Islet precursor cell (in vitro differentiated cells): ENCODE data around the gene PLCH1.

Experiments
- DNase-seq: peaks from one replicate; pipeline ENCODE4 v3.0.0-alpha.2; 2018

PLCH1 gene

DNA sequence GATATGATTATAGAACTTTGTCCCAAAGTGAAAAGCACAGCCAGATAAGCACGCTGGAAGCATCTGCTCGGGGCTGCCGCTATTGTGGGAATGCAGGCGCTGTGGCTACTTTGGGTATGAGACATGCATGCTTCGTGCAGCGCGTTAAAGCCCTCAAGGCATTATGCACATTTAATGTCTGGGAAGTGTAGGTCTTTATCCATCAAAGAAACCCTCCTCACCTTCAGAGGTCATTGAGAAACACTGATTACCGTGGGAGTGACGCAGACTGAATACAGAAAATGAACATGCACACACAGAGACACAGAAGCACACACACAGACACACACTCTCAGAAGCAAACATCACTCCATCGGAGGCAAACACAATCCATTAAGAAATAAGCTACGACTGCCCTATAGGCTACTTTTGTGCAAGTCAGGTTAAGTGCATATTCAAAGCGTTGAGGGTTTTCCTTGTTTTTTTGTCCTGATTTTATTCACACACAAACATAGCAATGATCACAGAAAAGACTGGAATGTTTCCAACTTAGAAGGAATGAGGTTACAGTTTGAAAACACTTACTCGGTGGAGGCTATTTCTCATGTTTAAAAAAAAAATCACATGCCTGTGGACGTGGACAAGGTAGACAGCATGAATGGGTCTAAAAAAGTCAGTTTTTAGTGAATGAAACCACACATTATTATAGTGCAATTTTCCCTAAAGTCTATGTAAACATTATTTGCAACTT is 68.5 kb downstream of the PLCH1 start:
- peak; percentile 90 for DNase-seq

DNA sequence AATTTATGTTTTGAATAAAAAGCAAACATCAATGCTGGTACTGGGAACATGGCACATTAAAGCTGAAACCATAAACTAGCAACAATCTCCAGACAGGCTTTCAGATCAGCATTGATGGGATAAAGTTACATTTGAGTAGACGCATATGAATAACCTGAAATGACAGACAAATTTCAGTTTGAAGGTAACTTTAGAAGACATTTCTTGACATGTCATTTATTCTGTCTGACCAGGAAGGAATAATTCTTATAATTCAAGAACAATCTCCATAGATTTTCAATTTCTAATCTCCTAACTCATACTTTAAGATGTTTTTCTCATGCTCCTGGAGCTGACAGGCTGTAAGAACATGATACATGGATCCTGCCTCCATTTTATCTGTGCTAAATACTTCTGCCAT is 69.8 kb downstream of the PLCH1 start:
- no peak for DNase-seq

DNA sequence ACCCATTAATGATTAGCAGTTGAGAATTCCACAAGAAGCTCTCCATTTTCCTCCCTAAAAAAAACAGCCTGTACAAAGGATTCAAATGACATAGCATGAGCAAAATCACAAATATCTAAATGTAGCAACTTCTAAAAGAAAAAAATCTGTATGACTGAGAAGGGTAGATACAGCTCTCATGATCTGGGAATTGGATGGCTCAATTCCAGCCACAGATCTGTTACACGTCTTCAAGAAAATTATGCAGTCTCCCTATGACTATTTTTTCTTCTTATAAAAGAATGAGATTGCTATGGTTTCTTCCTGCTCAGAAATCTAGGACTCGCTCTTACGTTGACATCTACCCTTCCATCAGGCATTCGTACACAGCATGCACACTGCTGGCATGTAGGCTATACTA is 71.5 kb downstream of the PLCH1 start:
- no peak for DNase-seq

DNA sequence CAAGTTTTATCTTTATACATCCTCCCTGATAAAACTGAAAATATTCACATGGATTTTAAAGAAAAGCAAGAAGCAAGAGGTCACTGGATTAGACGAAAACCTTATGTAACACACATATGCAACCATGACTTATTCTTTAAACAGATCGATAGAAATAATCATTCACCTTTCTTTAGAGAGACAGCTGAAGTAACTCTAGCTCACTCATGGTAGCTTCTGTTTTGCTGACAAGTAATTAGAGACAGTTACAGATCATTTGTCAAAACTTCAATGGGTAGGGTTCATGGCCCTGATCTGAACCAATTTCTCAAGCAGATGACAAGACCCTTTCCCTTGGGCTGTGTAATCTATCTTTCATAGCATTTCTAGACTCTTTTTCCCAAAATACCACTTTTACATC is 74.5 kb downstream of the PLCH1 start:
- DNase-seq: no peak

DNA sequence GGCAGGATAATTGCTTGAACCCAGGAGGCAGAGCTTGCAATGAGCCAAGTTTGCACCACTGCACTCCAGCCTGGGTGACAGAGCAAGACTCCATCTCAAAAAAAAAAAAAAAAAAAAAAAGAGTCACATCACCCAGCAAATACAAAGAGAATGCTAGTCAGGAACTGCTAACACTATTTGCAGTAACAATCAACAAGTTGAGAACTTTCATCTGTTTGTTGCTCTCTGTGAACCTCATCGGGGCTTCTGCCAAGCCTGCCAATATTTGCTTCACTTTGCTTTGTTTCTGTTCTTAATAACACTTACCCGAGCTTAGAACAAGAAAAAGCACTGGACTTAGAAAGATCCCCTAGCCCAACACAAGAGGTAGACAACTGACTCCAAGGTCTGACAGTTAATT is 76.9 kb downstream of the PLCH1 start:
- DNase-seq: no peak

DNA sequence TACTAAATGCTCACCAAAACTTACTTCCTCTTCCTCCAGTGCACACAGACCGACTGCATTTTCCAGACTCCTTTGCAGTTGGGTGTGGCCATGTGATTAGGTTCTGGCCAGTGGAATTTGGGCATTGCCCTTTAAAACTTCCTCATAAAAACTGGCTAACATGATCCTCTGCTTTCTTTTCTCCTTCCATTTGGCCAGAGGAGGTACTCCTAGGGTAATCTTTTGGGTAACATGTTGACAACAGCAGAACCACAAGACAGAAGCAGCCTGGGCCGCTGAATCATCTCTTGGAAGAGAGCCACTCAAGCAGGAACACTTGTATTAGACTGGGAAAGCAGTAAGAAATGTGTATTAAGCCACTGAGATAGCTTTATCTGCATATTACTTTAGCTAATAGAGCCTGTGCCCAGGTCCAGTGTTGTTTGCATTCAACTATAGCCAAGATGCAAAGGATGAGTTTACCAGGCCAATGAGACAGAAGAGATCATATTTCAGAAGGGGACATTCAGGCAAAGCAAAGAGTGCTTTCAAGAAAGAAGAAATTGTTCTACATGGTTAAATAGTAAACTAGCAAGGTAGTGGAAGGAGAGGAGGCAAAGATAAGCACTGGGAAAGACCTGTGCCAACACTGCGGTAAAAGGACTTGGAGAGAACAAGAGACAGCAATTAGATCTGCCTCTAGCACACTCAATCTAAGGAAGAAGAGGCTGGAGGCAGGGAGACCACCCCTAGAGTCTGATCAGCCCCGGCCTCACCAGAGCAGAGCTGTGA is 79.8 kb downstream of the PLCH1 start:
- no peak for DNase-seq

DNA sequence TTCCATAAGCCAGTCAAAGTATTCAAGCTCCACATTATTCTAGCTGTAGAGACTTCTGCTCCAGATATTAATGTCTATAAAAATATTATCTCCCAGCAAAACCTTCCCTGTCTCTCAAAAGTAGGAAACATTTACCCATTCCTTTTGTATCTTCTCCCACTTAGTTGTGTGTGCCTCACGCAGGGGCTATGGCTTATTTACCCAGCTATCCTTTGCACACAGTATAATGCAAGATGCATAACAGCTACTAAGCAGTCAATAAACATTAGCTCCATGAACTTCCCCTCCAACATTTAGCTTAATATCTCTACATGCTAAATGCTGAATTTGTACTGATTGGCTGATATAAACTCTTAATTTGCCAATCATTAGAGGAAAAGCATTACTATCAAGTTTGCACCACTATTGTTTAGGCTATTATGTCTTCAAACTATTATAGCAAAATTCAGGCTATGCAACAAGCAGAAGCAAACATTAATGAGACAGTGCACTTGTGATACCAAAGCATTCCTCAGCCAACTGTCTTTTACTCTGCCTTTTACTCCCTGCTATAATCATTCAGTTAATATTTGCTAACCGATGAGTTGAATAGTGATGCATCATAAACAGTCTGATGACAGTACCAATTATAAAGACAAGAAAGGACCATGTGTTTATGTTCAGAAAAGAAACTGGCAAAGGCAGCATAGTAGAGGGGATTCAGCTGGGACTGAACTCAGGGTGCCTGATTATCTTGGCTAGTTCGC is 81.2 kb downstream of the PLCH1 start:
- no peak for DNase-seq

DNA sequence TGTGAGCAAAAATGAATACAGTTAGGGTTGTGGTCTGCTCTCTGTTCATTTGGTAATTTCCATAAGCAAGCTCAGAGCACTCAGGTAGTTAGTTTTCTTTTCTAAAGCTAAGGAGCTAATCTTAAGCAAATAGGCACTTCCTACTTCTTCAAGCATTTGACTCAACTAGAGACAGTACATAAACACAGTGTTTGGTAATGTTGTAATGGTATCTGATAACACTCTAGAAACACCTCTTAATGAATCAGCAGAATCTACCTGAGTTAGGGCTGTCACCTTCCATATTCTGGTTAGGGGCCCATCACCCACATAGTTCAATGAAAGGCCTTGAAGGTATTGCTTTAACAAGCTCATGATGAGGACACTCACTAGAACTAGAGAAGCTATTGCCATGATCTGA is 83.1 kb downstream of the PLCH1 start:
- DNase-seq: no peak

DNA sequence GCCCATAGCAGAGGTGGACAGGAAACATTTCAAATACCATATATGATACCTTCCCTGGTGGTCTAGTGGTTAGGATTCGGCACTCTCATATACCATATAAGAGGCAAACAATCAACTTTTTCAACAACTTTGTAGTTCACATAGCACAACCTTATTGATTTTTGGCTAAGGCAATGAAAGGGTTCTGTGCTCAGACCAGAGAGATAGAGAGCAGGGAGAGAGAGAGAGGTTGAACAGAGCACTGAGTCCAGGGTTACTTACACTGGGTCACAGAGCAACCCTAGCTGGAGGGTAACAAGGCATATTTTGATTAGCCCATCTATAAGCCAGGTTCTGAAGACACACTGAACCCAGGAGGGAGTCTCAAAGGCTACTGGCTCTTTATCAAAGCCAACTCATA is 83.8 kb downstream of the PLCH1 start:
- DNase-seq: no peak

DNA sequence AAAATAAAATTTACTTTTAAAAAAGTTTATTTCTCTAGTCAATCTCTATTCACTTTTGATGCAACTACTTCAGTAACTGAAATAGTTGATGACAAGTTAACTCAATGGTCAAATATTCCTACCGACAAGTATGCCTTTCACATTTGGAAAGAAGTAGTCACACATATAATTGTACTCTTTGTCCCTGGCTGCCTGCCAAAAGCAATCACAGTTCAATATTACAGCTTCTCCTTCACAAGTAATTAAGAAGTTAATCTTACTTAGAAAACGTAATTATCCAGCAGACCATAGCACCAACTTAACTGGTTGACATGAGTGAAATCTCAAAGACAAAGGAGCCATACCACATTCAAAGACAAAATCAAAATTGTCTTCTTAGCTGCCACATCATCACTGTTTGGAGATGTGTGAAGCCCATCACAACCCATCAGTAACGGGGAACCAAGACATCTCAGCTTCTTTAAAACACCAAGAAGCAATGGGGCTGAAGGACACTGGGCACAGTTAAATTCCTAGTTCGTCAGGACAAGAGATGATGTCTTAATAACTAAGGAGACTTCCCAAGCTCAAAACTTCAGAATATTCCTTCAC is 86.1 kb downstream of the PLCH1 start:
- DNase-seq: no peak

DNA sequence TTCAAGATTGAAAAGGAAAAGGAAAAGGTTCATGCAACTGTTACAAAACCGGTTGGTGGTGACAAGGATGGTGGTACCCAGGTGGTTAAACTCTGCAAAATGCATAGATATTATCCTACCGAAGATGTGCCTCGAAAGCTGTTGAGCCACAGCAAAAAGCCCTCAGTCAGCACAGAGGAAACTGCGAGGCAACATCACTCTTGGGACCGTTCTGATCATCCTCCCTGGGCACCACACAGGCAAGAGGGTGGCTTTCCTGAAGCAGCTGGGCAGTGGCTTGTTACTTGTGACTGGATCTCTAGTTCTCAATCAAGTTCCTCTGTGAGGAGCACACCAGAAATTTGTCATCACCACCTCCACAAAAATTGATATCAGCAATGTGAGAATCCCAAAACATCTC is 86.9 kb downstream of the PLCH1 start:
- no peak for DNase-seq

DNA sequence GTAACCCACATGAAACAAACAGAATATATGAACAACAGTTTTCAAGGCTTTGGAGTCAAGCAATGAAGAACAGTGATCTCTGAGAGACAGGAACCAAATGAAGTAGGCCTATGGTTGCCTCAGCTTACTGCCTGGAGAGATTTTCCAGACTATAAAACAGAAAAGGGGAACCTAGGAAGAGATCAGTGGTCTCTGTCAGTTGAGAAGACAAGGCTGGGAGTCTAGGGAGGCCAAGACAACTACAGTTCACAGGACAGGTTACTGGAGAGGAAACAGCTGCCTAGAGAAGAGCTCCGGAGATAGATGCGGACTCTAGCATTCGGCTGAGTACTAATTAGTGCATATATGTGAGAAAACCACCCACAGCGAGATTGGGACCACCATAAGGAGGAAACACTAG is 87.7 kb downstream of the PLCH1 start:
- no peak for DNase-seq

DNA sequence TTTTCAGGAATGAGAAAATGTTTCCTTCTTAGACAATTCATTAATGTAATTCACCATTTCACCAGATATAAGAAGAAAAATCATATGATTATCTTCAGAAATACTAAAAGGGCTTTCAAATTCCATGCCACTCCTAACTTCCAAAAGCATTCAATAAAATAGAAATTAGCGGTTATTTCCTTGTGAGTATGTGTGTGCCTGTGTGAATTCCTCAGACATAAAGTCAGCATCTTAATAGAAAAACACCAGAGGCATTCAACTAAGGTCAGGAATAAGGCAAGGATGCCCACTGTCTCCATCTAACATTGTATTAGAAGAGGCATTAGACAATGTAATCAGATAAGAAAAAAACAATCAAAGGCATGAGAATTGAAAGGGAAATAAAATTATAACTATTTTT is 88.4 kb downstream of the PLCH1 start:
- no peak for DNase-seq

DNA sequence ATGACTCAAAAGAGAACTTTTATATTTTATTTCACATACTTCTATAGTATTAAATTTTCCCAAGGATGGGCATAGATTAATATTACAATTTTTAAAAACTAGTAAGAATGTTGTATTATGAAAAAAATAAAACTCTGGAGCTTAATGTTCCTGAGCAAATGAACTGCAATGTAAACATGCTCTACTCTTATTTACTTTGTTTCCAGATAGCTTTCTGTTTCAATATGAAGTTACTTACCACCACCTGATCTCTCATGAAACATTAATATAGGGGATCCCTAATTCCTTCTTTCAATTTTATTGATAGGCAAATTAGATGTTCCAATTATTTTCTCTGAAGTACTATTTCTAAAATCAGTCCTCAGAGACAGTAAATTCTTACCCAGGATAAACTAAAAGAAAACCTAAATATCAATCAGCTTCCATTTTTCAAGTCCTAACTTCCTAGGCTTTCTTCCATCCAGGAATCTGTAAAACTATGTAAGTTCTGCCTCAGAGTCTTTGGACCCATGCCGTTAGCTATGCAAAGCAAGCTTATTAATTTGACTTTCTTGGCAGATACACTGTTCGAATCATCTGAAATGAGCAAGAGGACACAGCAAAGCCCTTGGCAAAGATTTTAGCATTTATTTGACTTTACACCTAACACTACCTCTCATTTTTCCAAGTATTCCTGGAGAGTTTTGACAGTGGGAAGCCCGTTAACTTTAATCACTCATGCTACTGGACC is 93.2 kb downstream of the PLCH1 start:
- DNase-seq: no peak

DNA sequence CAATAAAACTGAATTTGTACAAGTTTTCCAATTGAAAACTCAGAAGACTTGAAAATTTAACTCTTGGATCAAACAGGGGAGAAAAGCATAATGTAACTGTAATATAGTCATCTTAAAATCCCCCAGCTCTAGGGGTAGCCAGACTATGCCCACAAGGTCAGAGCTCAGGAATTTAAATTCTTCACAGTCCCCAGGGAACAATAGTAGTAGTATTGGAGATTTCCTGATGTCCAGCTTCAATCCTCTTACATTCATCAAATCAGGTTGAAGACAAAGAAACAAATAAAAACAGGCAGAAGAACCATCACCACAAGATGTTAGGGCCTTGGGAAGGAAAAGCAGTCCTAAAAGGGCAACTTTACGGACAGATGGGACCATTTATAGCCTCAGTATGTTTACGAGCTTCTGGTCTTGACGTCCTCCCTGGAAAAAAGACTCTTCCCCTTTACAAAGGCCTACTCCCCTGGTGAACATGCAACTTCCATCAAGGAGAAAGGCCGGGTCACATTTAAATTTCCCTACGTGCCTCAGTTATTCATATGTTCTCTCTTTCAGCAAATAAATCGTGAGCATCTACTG is 96.8 kb downstream of the PLCH1 start:
- peak; percentile 55 for DNase-seq

DNA sequence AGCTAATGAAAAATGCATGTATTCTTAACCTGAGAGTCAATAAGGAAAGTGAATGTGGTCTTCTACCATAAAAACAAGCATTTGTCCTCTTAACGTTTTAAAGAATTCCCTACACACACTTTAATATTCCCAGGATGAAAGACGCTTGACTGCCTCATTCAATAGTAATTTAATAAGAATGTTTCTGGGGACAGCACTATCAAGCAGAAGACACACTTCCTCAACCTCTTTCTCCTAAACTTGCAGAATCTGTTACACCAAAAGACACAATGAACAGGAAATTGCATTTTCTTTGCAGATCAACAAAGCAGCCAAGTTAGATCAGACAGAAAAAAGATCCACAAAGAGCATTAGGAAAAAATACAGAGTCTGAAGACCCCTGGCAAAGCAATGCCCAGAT is 97.7 kb downstream of the PLCH1 start:
- no peak for DNase-seq

DNA sequence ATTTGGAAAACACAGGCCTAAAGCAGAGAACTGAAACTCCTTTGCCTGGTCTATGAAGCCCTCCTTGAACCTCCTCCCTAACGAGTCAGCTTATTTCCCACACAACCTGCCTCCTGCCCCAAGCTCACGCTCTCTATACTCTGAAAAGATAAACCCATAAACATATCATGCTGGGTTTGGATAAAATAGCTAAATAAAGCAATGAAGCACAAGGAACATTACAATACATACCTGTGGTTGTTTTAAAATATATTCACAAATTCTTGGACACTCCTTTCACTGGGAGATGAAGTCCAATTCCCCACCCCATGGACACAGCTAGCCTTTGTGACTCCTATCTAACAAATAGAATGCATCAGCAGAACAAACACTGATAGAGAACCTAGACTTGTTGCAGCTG is 98.2 kb downstream of the PLCH1 start:
- DNase-seq: no peak

DNA sequence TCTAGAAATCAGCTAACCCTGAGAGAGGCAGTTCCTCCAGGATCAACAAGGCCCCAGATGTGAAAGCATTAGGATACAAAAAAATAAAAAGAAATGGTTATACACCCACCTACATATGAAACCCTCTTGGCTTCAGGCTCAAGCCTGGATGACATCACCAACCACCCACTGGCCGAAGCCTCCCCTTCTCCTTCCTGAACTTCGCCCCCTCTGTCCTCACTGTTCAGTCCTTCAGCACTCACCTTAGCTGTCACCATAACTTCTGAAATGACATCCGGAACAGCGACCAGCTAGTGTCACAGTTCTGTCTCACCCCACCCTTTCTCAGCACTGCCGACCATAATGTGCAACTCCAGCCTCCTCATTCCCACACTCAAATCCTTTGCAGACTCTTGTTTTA is 98.7 kb downstream of the PLCH1 start:
- DNase-seq: no peak

DNA sequence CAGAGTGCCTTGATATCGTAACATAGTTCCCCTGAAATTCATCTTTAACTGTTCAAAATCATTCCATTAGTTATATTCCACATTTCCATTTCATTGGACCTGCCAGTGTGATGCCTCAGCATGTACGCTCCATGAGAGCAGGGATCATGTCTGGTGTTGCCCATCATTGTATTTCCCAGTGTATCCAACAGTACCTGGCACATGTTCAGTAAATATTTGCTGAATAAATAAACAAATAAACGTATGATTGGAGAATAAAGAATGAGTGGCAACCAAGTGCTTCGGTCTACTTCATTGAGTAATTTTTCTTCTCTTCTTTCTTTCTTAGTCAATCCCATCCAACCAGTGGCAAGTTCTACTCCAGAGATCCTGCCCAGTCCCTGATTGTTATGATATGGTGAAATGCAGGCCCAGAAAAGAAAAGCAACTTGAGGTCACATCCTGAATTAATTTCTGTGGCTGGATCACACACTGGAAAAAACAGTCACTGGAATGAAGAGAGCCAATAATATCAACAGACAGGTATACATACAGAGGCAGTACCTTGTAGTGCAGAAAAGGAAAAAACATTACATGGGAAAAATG is 101.2 kb downstream of the PLCH1 start:
- no peak for DNase-seq

DNA sequence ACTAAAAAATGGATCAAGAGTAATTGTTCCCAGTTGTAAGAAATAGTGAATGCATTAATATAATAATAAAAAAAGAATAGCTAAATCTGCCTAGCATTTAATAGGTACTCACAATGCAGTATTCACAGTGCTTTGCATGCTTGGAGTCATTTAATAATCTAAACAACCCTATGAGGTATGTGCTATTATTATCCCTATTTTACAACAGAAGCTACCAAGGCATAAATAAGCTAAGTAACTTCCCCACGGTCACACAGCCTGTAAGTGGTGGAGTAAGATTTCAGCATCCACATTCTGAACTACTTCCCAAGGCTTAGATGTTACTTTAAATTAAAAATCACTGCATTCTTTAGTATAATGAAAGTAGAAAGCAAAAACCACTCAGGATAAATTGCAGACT is 102.9 kb downstream of the PLCH1 start:
- no peak for DNase-seq

DNA sequence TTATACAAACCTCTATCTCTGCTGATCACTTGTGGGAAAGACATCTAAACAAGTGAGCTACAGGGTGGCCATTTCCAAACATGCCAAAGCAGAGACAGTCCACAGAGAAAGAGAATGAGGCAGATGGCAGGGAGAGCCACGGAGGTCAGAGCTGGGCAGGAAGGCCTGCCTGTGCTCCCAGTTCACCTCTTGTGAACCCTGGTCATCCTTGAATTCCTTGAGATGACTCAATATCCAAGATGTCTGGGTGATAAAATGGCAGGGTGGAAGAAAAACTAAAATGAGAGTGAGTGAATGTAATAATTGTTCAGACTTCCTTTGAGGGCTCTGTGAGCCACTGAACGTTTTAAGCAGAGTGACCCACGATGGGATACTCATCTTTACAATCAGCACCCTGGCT is 104.8 kb downstream of the PLCH1 start:
- DNase-seq: peak; percentile 64

DNA sequence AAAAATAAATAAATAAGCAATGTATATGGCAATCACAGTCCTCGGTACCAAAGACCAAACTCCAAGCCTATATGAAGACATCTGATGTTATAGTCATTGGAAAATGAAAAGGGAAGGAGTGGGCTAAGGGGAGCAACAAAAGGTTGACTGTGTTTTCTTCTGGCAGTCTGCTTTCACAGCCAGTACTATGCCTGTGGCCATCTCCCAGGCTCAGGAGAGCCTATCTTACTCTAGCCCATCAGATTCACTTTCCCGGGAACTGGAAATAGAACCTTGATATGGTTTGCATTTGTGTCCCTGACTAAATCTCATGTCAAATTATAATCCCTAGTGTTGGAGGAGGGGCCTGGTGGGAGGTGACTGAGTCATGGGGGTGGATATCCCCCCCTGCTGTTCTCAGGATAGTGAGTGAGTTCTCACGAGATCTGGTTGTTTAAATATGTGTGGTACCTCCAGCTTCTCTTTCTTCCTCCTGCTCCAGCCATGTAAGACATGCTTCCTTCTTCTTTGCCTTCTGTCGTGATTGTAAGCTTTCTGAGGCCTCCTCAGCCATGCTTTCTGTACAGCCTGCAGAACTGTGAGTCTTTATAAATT is 105.3 kb downstream of the PLCH1 start:
- DNase-seq: no peak
